Fibroblast of the aortic adventitia (primary cell): ENCODE results near the gene SEC14L3. TPM values are rescaled to one million over a fixed set of nuclear protein-coding genes. Genes with fewer than 3 reads are reported as not detected.

ENCODE experiments used
- DNase-seq: peaks from one replicate; pipeline ENCODE4 v3.0.0-alpha.2; 2010; ENCODE audit warnings: low read depth
- H3K4me3 ChIP-seq: 2 replicates; pipeline ENCODE4 v1.5.1; 2011; ENCODE audit warnings: low read depth, mild to moderate bottlenecking, control low read depth, low read length, moderate library complexity
- CTCF ChIP-seq: IDR thresholded peaks from 2 replicates; pipeline ENCODE4 v1.5.1; 2011; ENCODE audit warnings: mild to moderate bottlenecking, low read length, control low read depth, inconsistent platforms; ENCODE audit not compliant: insufficient read depth
- total RNA-seq: library from RNA; depleted of rRNA; stranded (reverse); fragments of >200 nt; gene quantifications from 2 replicates; pipeline ENCODE4 v1.2.3, GENCODE V29; 2012; ENCODE audit warnings: low replicate concordance

The SEC14L3 gene
- total RNA-seq, 1 donor = not detected

GRCh38 chr22:30420347-30421125, 51.3 kb downstream of the SEC14L3 start:
- no peak for TF ChIP-seq CTCF
- H3K4me3 ChIP-seq = peak overlapping the region; percentile 34

GRCh38 chr22:30416837-30417236, 55.0 kb downstream of the SEC14L3 start:
- H3K4me3 ChIP-seq = no peak overlapping the region
- TF ChIP-seq CTCF = no peak
- no peak for DNase-seq

More at GRCh38 chr22:30420347-30421125, 51.3 kb downstream of the SEC14L3 start:
- DNase-seq = peak; percentile 93

- no peak overlapping the region for H3K4me3 ChIP-seq
- DNase-seq = no peak
- no peak for TF ChIP-seq CTCF
Observed at GRCh38 chr22:30416403-30416802, 55.4 kb downstream of the SEC14L3 start.

GRCh38 chr22:30414525-30415047, 57.2 kb downstream of the SEC14L3 start:
- H3K4me3 ChIP-seq = no peak overlapping the region
- TF ChIP-seq CTCF = no peak
- peak; percentile 65 for DNase-seq

GRCh38 chr22:30413745-30414524, 57.9 kb downstream of the SEC14L3 start:
- no peak for DNase-seq
- no peak for TF ChIP-seq CTCF
- H3K4me3 ChIP-seq = no peak overlapping the region

- H3K4me3 ChIP-seq = no peak overlapping the region
Observed at GRCh38 chr22:30413001-30413400, 58.8 kb downstream of the SEC14L3 start.

More at GRCh38 chr22:30413001-30413400, 58.8 kb downstream of the SEC14L3 start:
- TF ChIP-seq CTCF = no peak
- no peak for DNase-seq
